Measurements from ENCODE around the gene SESN2. TPM values are rescaled to one million over a fixed set of nuclear protein-coding genes. Genes with fewer than 3 reads are reported as not detected.
A peak's percentile ranks its signal among the peaks of the same experiment; 100 is the strongest.
"Not testable (repeated sequence)": the region's sequence is repeated elsewhere in the genome, so short reads cannot be mapped to it uniquely, and the experiment has no call there.

Gene SESN2
- total RNA-seq, 3 donors from 2014 or later: 20.4 to 32.3 (median 27.6) TPM

- no peak for TF ChIP-seq CTCF (IDR thresholded peaks at IDR 0.05)
- no peak for DNase-seq
- Histone ChIP-seq H3K4me1 (ENCODE audit: low read depth) (peaks cover 40% of the 10 kb centered on the region), H3K4me3 (no peak overlapping the region), H3K9me3 (no peaks in the 10 kb centered on the region), H3K36me3 (ENCODE audit: low read depth) (no peaks in the 10 kb centered on the region)
- intact Hi-C loops (cut with DNase I, micrococcal nuclease): no loop called here
- no peak for ATAC-seq
Observed at GRCh38 chr1:28326515-28326914, 67.2 kb downstream of the SESN2 start.

- DNase-seq (no peak), ATAC-seq (no peak)
- no peaks in the 10 kb centered on the region for H3K9me3 ChIP-seq
- no peaks in the 10 kb centered on the region for H3K36me3 ChIP-seq (ENCODE audit: low read depth)
- TF ChIP-seq CTCF (IDR thresholded peaks at IDR 0.05): no peak
- intact Hi-C loops (cut with DNase I, micrococcal nuclease): no loop called here
- no peak overlapping the region for H3K4me3 ChIP-seq
- peaks cover 40% of the 10 kb centered on the region for H3K4me1 ChIP-seq (ENCODE audit: low read depth)
Observed at GRCh38 chr1:28326984-28327383, 67.7 kb downstream of the SESN2 start.

GRCh38 chr1:28327431-28327830, 68.1 kb downstream of the SESN2 start:
- DNase-seq: peak; percentile 74 to 84 (median 77)
- H3K4me3 ChIP-seq; H3K36me3 ChIP-seq (ENCODE audit: low read depth); H3K9me3 ChIP-seq; intact Hi-C loops (cut with DNase I, micrococcal nuclease): not testable (repeated sequence)
- ATAC-seq: peak; percentile 8
- H3K4me1 ChIP-seq (ENCODE audit: low read depth): peaks cover 40% of the 10 kb centered on the region

- no peak overlapping the region for H3K4me3 ChIP-seq
- no peaks in the 10 kb centered on the region for H3K36me3 ChIP-seq (ENCODE audit: low read depth)
- ATAC-seq: no peak
- DNase-seq: peak in 1 of 3 donors; percentile 48
- H3K4me1 ChIP-seq (ENCODE audit: low read depth): peaks cover 32% of the 10 kb centered on the region
- intact Hi-C loops (cut with DNase I, micrococcal nuclease): no loop called here
- no peaks in the 10 kb centered on the region for H3K9me3 ChIP-seq
- no peak for TF ChIP-seq CTCF (IDR thresholded peaks at IDR 0.05)
Observed at GRCh38 chr1:28328228-28328648, 68.9 kb downstream of the SESN2 start.

- Histone ChIP-seq H3K4me3 (peak overlapping the region; percentile 48), H3K4me1 (ENCODE audit: low read depth) (peaks cover 27% of the 10 kb centered on the region), H3K36me3 (ENCODE audit: low read depth) (peaks cover 5% of the 10 kb centered on the region), H3K9me3 (no peaks in the 10 kb centered on the region)
- DNase-seq: peak; percentile 53 to 62 (median 61)
- intact Hi-C loops (cut with DNase I, micrococcal nuclease): no loop called here
- TF ChIP-seq CTCF (IDR thresholded peaks at IDR 0.05): no peak
- ATAC-seq: peak; percentile 39
Observed at GRCh38 chr1:28329395-28330153, 70.3 kb downstream of the SESN2 start.

Other genes with a start within 250 kb of the SESN2 start
- gene EYA3, start 170.9 kb upstream of the SESN2 start, total RNA-seq: 10 to 100 TPM; 19.2 to 22.8 (median 19.9) TPM
- 1 to 10 TPM; 2.4 to 4.8 (median 4.0) TPM for gene PTAFR, start 82.8 kb upstream of the SESN2 start, total RNA-seq
- gene DNAJC8, start 26.5 kb upstream of the SESN2 start, total RNA-seq: 10 to 100 TPM; 41.6 to 76.7 (median 56.7) TPM
- 100 to 1,000 TPM; 130 to 266 (median 235) TPM for gene ATP5IF1, start 23.4 kb upstream of the SESN2 start, total RNA-seq
- 10 to 100 TPM; 20.8 to 33.0 (median 23.7) TPM for gene MED18, start 69.5 kb downstream of the SESN2 start, total RNA-seq
- 10 to 100 TPM; 47.6 to 62.3 (median 54.8) TPM for gene PHACTR4, start 110.2 kb downstream of the SESN2 start, total RNA-seq
- 10 to 100 TPM; 23.0 to 34.3 (median 25.3) TPM for gene RCC1, start 246.5 kb downstream of the SESN2 start, total RNA-seq